Epithelial cell of esophagus (primary cell): ENCODE data around the gene GTF3C2.

ENCODE experiments used
- DNase-seq: peaks from one replicate; pipeline ENCODE4 v3.0.0; 2010; ENCODE audit warnings: low read depth
- H3K4me3 ChIP-seq: 2 replicates; pipeline ENCODE4 v1.5.1; 2011; ENCODE audit warnings: mild to moderate bottlenecking, low read length, control low read depth
- TF ChIP-seq, protein P1 (sequence below): IDR thresholded peaks from 2 replicates; pipeline ENCODE4 v1.5.1; 2011; ENCODE audit warnings: low read depth, mild to moderate bottlenecking, low read length, control low read depth, inconsistent platforms; ENCODE audit not compliant: insufficient read depth; ENCODE audit errors: missing control alignments

Gene GTF3C2, protein sequence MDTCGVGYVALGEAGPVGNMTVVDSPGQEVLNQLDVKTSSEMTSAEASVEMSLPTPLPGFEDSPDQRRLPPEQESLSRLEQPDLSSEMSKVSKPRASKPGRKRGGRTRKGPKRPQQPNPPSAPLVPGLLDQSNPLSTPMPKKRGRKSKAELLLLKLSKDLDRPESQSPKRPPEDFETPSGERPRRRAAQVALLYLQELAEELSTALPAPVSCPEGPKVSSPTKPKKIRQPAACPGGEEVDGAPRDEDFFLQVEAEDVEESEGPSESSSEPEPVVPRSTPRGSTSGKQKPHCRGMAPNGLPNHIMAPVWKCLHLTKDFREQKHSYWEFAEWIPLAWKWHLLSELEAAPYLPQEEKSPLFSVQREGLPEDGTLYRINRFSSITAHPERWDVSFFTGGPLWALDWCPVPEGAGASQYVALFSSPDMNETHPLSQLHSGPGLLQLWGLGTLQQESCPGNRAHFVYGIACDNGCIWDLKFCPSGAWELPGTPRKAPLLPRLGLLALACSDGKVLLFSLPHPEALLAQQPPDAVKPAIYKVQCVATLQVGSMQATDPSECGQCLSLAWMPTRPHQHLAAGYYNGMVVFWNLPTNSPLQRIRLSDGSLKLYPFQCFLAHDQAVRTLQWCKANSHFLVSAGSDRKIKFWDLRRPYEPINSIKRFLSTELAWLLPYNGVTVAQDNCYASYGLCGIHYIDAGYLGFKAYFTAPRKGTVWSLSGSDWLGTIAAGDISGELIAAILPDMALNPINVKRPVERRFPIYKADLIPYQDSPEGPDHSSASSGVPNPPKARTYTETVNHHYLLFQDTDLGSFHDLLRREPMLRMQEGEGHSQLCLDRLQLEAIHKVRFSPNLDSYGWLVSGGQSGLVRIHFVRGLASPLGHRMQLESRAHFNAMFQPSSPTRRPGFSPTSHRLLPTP

DNA sequence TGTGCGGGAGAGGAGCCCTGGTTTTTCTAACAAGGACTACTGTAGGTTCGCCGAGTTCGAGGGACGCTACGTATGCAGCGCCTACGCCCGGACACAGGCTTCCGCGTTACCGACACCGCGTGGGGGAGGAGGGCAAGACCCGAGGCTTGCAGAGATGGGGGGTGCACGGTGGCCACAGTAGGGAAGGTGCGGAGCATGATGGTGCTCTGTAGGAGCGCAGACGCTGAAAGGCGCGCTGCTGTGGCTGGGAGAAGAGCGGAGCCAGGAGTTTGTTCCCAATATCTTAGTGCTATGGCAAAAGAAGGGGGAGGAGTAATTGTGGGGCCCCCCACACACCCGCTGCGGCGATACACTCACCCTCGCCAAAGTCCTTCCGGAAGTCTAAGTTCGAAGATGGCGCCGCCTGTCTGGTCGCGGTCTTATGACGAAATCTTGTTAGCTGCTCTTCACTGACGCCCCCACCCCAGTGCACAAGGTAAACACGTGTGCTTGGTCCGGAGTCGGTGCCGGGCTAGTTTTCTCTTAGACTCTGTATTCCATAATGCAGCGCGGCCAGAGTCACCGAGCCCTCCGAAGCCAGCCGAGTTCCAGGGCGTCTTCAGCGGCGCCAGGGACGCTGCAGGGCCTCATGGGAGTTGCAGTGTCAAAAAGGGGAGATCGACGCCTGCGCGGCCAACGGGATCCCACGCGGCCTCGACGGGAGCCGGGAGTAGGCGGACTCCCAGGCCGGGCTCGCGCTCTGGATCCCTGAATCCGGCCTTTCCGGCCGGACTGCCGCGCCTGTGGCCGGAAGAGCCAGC is at the start of gene GTF3C2:
TSS of gene GTF3C2 (minus strand) at position 383 of the 800 bp plus-strand sequence. CDS start 13,210 bp downstream, outside the sequence.
- TF ChIP-seq, protein P1, sequence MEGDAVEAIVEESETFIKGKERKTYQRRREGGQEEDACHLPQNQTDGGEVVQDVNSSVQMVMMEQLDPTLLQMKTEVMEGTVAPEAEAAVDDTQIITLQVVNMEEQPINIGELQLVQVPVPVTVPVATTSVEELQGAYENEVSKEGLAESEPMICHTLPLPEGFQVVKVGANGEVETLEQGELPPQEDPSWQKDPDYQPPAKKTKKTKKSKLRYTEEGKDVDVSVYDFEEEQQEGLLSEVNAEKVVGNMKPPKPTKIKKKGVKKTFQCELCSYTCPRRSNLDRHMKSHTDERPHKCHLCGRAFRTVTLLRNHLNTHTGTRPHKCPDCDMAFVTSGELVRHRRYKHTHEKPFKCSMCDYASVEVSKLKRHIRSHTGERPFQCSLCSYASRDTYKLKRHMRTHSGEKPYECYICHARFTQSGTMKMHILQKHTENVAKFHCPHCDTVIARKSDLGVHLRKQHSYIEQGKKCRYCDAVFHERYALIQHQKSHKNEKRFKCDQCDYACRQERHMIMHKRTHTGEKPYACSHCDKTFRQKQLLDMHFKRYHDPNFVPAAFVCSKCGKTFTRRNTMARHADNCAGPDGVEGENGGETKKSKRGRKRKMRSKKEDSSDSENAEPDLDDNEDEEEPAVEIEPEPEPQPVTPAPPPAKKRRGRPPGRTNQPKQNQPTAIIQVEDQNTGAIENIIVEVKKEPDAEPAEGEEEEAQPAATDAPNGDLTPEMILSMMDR = no peak
- peak; percentile 98 for DNase-seq
- H3K4me3 ChIP-seq = peak within 1 kb of the TSS; percentile 99

DNA sequence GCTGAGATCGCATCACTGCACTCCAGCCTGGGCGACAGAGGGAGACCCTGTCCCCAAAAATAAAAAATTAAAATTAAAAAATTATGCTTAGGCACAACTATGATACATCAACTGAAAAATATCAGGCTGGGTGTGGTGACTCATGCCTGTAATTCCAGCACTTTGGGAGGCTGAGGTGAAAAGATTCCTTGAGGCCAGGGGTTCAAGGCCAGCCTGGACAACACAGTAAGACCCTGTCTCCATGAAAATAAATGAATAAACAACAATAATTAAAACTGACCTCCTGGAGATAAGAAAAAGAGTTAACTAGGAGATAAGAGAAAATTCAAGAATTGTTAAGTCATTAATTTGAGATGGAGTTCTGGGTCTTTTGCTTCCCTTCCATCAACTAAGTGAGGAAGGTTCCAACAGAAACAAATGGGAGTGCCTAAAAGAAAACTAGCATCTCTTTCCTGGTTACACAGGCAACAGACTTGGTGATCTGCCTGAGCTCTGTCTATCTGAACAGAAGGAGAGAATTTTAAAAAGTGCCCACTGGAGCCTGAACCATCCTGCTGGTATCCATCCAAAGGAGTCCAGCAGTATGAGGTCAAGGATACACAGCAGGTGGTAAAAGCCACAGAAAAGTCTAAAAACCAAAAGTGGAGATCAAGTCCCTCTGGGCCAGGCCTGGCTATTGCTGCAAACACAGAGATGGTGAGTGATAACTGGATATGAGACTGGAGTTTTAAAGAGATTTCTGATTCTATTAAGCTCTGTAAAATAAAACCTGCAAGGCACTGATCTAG is 44.0 kb upstream of the GTF3C2 start:
- TF ChIP-seq, protein P1 = no peak
- H3K4me3 ChIP-seq = no peak overlapping the region
- no peak for DNase-seq

DNA sequence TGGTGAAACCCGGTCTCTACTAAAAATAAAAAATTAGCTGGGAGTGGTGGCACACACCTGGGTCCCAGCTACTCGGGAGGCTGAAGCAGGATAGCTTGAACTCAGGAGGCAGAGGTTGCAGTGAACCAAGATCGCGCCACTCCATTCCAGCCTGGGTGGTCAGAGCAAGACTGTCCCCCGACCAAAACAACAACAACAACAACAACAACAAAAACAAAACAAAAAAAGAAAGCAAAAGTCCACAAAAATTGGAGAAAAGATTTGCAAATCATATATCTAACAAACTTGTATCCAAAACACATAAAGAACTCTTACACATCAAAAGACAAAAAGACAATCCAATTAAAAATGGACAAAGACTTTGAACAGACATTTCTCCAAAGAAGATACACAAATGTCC is 42.4 kb upstream of the GTF3C2 start:
- DNase-seq = no peak
- no peak overlapping the region for H3K4me3 ChIP-seq
- TF ChIP-seq, protein P1 = no peak

DNA sequence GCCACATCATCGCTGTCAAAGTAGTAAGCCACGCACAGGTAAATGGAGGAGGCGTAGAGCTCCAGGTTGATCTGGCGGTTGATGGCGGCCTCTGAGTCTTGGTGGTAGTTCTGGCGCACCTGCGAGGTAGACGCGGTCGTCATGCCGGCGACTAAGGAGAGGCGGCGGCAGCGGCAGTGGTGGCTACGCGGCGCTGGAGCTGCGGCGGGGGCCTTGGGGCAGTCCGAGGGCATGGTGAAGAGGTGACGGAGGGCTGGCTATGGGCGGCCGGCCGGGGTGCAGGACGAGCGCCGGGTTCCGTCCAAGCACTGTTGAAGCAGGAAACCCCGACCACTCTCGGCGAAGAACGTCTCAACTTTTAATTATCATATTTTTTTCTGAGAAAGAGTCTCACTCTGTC is 36.7 kb upstream of the GTF3C2 start:
- no peak for DNase-seq
- no peak overlapping the region for H3K4me3 ChIP-seq
- TF ChIP-seq, protein P1 = no peak

GRCh38 chr2:27390822-27391679 is 34.5 kb upstream of the GTF3C2 start:
- TF ChIP-seq, protein P1 = no peak
- no peak for DNase-seq

More at GRCh38 chr2:27390822-27391679, 34.5 kb upstream of the GTF3C2 start:
- H3K4me3 ChIP-seq = no peak overlapping the region
